Neural progenitor cell (in vitro differentiated cells): ENCODE measurements around the gene OR2AG2. TPM values are rescaled to one million over a fixed set of nuclear protein-coding genes. Genes with fewer than 3 reads are reported as not detected.

ENCODE experiments used
- DNase-seq: peaks from one replicate; pipeline ENCODE4 v3.0.0-alpha.2; 2016; ENCODE audit warnings: low spot score
- H2AFZ ChIP-seq: fragments of 200-600 bp; sonication (generic); replicated peaks from 2 replicates; pipeline ENCODE4 v1.6.1; 2016; ENCODE audit warnings: antibody characterized with exemption
- H3F3A ChIP-seq: fragments of 200-600 bp; sonication (generic); 2 replicates; pipeline ENCODE4 v1.6.1; 2016; ENCODE audit warnings: antibody characterized with exemption, low read depth
- H3K27ac ChIP-seq: fragments of 200-600 bp; sonication (generic); 2 replicates; pipeline ENCODE4 v1.5.1; 2016; ENCODE audit warnings: mild to moderate bottlenecking
- H3K27me3 ChIP-seq: fragments of 200-600 bp; sonication (generic); 2 replicates; pipeline ENCODE4 v1.6.1; 2016; ENCODE audit warnings: mild to moderate bottlenecking, moderate library complexity
- H3K36me3 ChIP-seq: fragments of 200-600 bp; sonication (generic); 2 replicates; pipeline ENCODE4 v1.5.1; 2016
- H3K4me1 ChIP-seq: fragments of 200-600 bp; sonication (generic); 2 replicates; pipeline ENCODE4 v1.6.1; 2016; ENCODE audit warnings: mixed run types
- H3K4me2 ChIP-seq: fragments of 200-600 bp; sonication (generic); 2 replicates; pipeline ENCODE4 v1.6.1; 2016
- H3K4me3 ChIP-seq: fragments of 200-600 bp; sonication (generic); 2 replicates; pipeline ENCODE4 v1.5.1; 2016
- H3K79me2 ChIP-seq: fragments of 200-600 bp; sonication (generic); 2 replicates; pipeline ENCODE4 v1.6.1; 2016; ENCODE audit warnings: low read depth
- H3K9ac ChIP-seq: fragments of 200-600 bp; sonication (generic); 2 replicates; pipeline ENCODE4 v1.6.1; 2016
- H3K9me3 ChIP-seq: fragments of 200-600 bp; sonication (generic); 2 replicates; pipeline ENCODE4 v1.5.1; 2016; ENCODE audit warnings: low read depth
- H4K20me1 ChIP-seq: fragments of 200-600 bp; sonication (generic); 2 replicates; pipeline ENCODE4 v1.6.1; 2016; ENCODE audit warnings: low read depth
- H3K27ac Mint-ChIP-seq: 3 replicates; pipeline ENCODE4 v1.8.0; 2021; ENCODE audit warnings: mixed read lengths
- H3K27me3 Mint-ChIP-seq: 2 replicates; pipeline ENCODE4 v1.8.0; 2022; ENCODE audit warnings: low read depth, mild to moderate bottlenecking, inconsistent platforms, moderate library complexity, mixed read lengths; ENCODE audit not compliant: insufficient read depth
- H3K36me3 Mint-ChIP-seq: 3 replicates; pipeline ENCODE4 v1.8.0; 2021; ENCODE audit warnings: mixed read lengths
- H3K4me1 Mint-ChIP-seq: 3 replicates; pipeline ENCODE4 v1.8.0; 2021; ENCODE audit warnings: mixed read lengths
- H3K4me3 Mint-ChIP-seq: 3 replicates; pipeline ENCODE4 v1.8.0; 2021; ENCODE audit warnings: mild to moderate bottlenecking, moderate library complexity, mixed read lengths
- H3K9me3 Mint-ChIP-seq: 3 replicates; pipeline ENCODE4 v1.8.0; 2020; ENCODE audit warnings: mixed read lengths
- EZH2 ChIP-seq: fragments of 200-600 bp; sonication (generic); IDR thresholded peaks from 2 replicates; pipeline ENCODE4 v1.6.1; 2017; ENCODE audit warnings: antibody characterized with exemption, mild to moderate bottlenecking, moderate library complexity
- EZH2phosphoT487 ChIP-seq: fragments of 200-600 bp; sonication (generic); IDR thresholded peaks from 2 replicates; pipeline ENCODE4 v1.6.1; 2017; ENCODE audit warnings: antibody characterized with exemption
- total RNA-seq: library from RNA; depleted of rRNA; stranded (reverse); fragments of >200 nt; gene quantifications from 2 replicates; pipeline ENCODE4 v1.2.3, GENCODE V29; 2015; ENCODE audit warnings: low replicate concordance
- TF ChIP-seq, protein P1 (sequence below): fragments of 200-600 bp; sonication (generic); IDR thresholded peaks from 2 replicates; pipeline ENCODE4 v1.5.1; 2017; ENCODE audit warnings: antibody characterized with exemption, mild to moderate bottlenecking

Gene OR2AG2
- total RNA-seq, 1 donor from 2014 or later = 0.36 TPM

- no peak overlapping the region for H3K4me3 Mint-ChIP-seq
- no peak for DNase-seq
- H3K27me3 ChIP-seq = no peaks in the 10 kb centered on the region
- no peak overlapping the region for H3K27ac Mint-ChIP-seq
- no peaks in the 10 kb centered on the region for H3K27me3 Mint-ChIP-seq
- no peaks in the 10 kb centered on the region for H3K9me3 Mint-ChIP-seq
- H3F3A ChIP-seq = no peaks in the 10 kb centered on the region
- H3K4me1 Mint-ChIP-seq = no peaks in the 10 kb centered on the region
- no peak overlapping the region for H3K4me3 ChIP-seq
- H3K9me3 ChIP-seq = no peaks in the 10 kb centered on the region
- no peak overlapping the region for H2AFZ ChIP-seq
- no peaks in the 10 kb centered on the region for H3K79me2 ChIP-seq
- no peak overlapping the region for H3K27ac ChIP-seq
- H3K4me2 ChIP-seq = no peak overlapping the region
- no peak overlapping the region for H3K9ac ChIP-seq
- TF ChIP-seq, protein P1, sequence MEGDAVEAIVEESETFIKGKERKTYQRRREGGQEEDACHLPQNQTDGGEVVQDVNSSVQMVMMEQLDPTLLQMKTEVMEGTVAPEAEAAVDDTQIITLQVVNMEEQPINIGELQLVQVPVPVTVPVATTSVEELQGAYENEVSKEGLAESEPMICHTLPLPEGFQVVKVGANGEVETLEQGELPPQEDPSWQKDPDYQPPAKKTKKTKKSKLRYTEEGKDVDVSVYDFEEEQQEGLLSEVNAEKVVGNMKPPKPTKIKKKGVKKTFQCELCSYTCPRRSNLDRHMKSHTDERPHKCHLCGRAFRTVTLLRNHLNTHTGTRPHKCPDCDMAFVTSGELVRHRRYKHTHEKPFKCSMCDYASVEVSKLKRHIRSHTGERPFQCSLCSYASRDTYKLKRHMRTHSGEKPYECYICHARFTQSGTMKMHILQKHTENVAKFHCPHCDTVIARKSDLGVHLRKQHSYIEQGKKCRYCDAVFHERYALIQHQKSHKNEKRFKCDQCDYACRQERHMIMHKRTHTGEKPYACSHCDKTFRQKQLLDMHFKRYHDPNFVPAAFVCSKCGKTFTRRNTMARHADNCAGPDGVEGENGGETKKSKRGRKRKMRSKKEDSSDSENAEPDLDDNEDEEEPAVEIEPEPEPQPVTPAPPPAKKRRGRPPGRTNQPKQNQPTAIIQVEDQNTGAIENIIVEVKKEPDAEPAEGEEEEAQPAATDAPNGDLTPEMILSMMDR = no peak
- TF ChIP-seq EZH2phosphoT487 (no peak), EZH2 (no peak)
- no peaks in the 10 kb centered on the region for H3K36me3 Mint-ChIP-seq
- no peaks in the 10 kb centered on the region for H4K20me1 ChIP-seq
- no peaks in the 10 kb centered on the region for H3K4me1 ChIP-seq
- no peaks in the 10 kb centered on the region for H3K36me3 ChIP-seq
These were observed 47.8 kb downstream of the OR2AG2 start for GRCh38 chr11:6724013-6724412.

DNA sequence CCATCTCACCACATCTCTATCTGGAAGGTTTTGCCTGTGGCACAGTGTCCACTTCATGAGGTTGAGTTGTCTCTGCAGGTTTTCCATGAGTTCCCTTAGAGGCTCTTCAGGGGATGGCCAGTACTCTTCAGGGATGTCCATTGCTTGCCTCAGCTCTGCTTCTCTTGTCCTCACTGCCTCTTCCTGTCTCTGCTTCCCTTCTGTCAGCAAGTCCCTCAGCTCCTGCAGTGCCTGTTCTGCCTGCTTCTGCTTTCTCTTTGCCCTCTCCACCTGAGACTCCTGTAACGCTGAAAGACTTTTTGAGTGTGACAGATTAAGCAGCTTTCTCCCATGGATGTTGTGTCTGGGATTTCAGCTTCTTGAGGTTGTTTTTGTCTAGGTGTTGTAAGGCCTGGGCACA is 50.4 kb downstream of the OR2AG2 start:
- no peak overlapping the region for H2AFZ ChIP-seq
- no peaks in the 10 kb centered on the region for H3K4me1 ChIP-seq
- H3K4me3 Mint-ChIP-seq = no peak overlapping the region
- H3K4me3 ChIP-seq = no peak overlapping the region
- no peaks in the 10 kb centered on the region for H3K79me2 ChIP-seq
- H3K27ac Mint-ChIP-seq = no peak overlapping the region
- no peak overlapping the region for H3K9ac ChIP-seq
- H3F3A ChIP-seq = no peaks in the 10 kb centered on the region
- H3K9me3 ChIP-seq = no peaks in the 10 kb centered on the region
- H3K36me3 ChIP-seq = no peaks in the 10 kb centered on the region
- H4K20me1 ChIP-seq = no peaks in the 10 kb centered on the region
- peaks cover 2% of the 10 kb centered on the region for H3K27me3 Mint-ChIP-seq
- no peaks in the 10 kb centered on the region for H3K4me1 Mint-ChIP-seq
- H3K27me3 ChIP-seq = no peaks in the 10 kb centered on the region
- no peak for TF ChIP-seq EZH2
- TF ChIP-seq, protein P1 = no peak
- no peak overlapping the region for H3K4me2 ChIP-seq
- H3K36me3 Mint-ChIP-seq = no peaks in the 10 kb centered on the region
- DNase-seq = no peak
- H3K9me3 Mint-ChIP-seq = no peaks in the 10 kb centered on the region
- H3K27ac ChIP-seq = no peak overlapping the region

DNA sequence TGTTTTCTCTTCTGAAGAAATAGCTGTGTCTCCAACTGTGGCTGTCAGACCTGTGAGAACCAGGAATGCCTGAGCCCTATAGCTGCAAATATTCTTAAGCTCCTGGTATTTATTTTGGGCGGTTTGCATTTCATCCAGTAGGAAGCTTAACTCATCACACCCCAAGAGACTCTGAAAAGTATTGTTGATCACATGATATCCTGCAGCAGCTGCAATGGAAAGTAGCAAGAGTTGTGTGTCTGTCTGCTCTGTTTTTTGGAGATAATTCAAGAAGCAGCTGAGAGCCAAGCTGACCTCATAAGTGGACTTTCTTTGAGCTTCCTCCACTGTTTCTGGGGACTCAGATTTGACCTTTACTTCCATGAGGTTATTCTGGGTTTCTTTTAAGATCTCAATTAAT is 52.2 kb downstream of the OR2AG2 start:
- H3K9ac ChIP-seq = no peak overlapping the region
- no peaks in the 10 kb centered on the region for H4K20me1 ChIP-seq
- H3K4me2 ChIP-seq = no peak overlapping the region
- no peak for DNase-seq
- no peaks in the 10 kb centered on the region for H3F3A ChIP-seq
- H3K4me3 ChIP-seq = no peak overlapping the region
- Mint-ChIP-seq H3K36me3 (no peaks in the 10 kb centered on the region), H3K27ac (no peak overlapping the region), H3K4me3 (no peak overlapping the region), H3K9me3 (no peaks in the 10 kb centered on the region), H3K4me1 (no peaks in the 10 kb centered on the region), H3K27me3 (peaks cover 2% of the 10 kb centered on the region)
- no peaks in the 10 kb centered on the region for H3K79me2 ChIP-seq
- TF ChIP-seq EZH2phosphoT487 (no peak), EZH2 (no peak)
- TF ChIP-seq, protein P1 = no peak
- no peaks in the 10 kb centered on the region for H3K36me3 ChIP-seq
- H2AFZ ChIP-seq = no peak overlapping the region
- no peak overlapping the region for H3K27ac ChIP-seq
- no peaks in the 10 kb centered on the region for H3K9me3 ChIP-seq
- H3K27me3 ChIP-seq = no peaks in the 10 kb centered on the region
- H3K4me1 ChIP-seq = no peaks in the 10 kb centered on the region

- no peaks in the 10 kb centered on the region for H3K27me3 ChIP-seq
- H3K27ac Mint-ChIP-seq = no peak overlapping the region
- no peak overlapping the region for H3K27ac ChIP-seq
- DNase-seq = no peak
- H3F3A ChIP-seq = no peaks in the 10 kb centered on the region
- H3K9me3 ChIP-seq = no peaks in the 10 kb centered on the region
- H3K27me3 Mint-ChIP-seq = peaks cover 2% of the 10 kb centered on the region
- H2AFZ ChIP-seq = no peak overlapping the region
- H3K36me3 Mint-ChIP-seq = peaks cover under 1% of the 10 kb centered on the region
- TF ChIP-seq EZH2 (no peak), EZH2phosphoT487 (no peak)
- TF ChIP-seq, protein P1 = no peak
- H3K4me2 ChIP-seq = no peak overlapping the region
- no peaks in the 10 kb centered on the region for H4K20me1 ChIP-seq
- no peak overlapping the region for H3K4me3 Mint-ChIP-seq
- H3K79me2 ChIP-seq = no peaks in the 10 kb centered on the region
- H3K4me3 ChIP-seq = no peak overlapping the region
- no peak overlapping the region for H3K9ac ChIP-seq
- H3K4me1 ChIP-seq = no peaks in the 10 kb centered on the region
- H3K9me3 Mint-ChIP-seq = peaks cover 1% of the 10 kb centered on the region
- no peaks in the 10 kb centered on the region for H3K36me3 ChIP-seq
- H3K4me1 Mint-ChIP-seq = no peaks in the 10 kb centered on the region
These were observed 54.4 kb downstream of the OR2AG2 start for GRCh38 chr11:6717426-6717825.
